ENCODE measurements around the gene GK. TPM values are rescaled to one million over a fixed set of nuclear protein-coding genes. Genes with fewer than 3 reads are reported as not detected.

Gene GK
- total RNA-seq: 12.3 TPM
- long read RNA-seq, partial matches to known transcripts: 1 of 2 reads
- long read RNA-seq, other reads (novel, unspliced or antisense): 1 of 2 reads

GRCh38 chrX:30653415-30654131, at the start of gene GK:
Gene GK (plus strand): TSS chrX:30653423. CDS start chrX:30653538, 115 bp downstream.
- peak; percentile 15 for DNase-seq
- no peaks in the 10 kb centered on the region for H3K9me3 ChIP-seq (replicated peaks)
- TF ChIP-seq, protein P1, sequence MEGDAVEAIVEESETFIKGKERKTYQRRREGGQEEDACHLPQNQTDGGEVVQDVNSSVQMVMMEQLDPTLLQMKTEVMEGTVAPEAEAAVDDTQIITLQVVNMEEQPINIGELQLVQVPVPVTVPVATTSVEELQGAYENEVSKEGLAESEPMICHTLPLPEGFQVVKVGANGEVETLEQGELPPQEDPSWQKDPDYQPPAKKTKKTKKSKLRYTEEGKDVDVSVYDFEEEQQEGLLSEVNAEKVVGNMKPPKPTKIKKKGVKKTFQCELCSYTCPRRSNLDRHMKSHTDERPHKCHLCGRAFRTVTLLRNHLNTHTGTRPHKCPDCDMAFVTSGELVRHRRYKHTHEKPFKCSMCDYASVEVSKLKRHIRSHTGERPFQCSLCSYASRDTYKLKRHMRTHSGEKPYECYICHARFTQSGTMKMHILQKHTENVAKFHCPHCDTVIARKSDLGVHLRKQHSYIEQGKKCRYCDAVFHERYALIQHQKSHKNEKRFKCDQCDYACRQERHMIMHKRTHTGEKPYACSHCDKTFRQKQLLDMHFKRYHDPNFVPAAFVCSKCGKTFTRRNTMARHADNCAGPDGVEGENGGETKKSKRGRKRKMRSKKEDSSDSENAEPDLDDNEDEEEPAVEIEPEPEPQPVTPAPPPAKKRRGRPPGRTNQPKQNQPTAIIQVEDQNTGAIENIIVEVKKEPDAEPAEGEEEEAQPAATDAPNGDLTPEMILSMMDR (IDR thresholded peaks at IDR 0.05; ENCODE audit: borderline replicate concordance): no peak
- H3K27me3 ChIP-seq (ENCODE audit: low read depth): no peaks in the 10 kb centered on the region
- H3K36me3 ChIP-seq: no peaks in the 10 kb centered on the region
- intact Hi-C loops (cut with micrococcal nuclease): no loop called here
- H3K4me3 ChIP-seq: peak within 1 kb of the TSS; percentile 76
- peaks cover 9% of the 10 kb centered on the region for H3K4me1 ChIP-seq
- H3K27ac ChIP-seq (replicated peaks): peak within 1 kb of the TSS; percentile 84

DNA sequence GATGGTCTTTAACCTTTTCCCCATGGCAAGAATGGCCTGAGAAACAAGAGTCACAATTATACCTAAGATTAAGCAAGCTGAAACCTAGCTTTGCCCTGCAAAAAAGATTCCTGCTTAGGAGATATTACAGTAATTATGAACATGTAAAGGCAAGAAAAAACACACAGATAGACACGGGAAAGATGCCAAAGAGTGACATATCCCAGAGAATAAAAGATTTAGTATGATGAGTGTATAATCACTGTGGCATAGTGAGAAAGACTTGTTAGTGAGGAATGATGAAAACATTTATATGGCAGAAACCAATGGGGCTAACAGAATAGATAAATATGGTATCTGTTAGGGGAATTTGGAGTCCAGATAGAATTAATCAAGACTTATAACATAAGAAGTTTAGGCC, 46.1 kb upstream of the GK start:
- Histone ChIP-seq H3K36me3 (no peaks in the 10 kb centered on the region), H3K4me1 (no peaks in the 10 kb centered on the region), H3K27me3 (ENCODE audit: low read depth) (no peaks in the 10 kb centered on the region), H3K4me3 (no peak overlapping the region), H3K9me3 (replicated peaks) (no peaks in the 10 kb centered on the region), H3K27ac (replicated peaks) (no peak overlapping the region)
- no peak for DNase-seq
- TF ChIP-seq, protein P1 (IDR thresholded peaks at IDR 0.05; ENCODE audit: borderline replicate concordance): no peak
- intact Hi-C loops (cut with micrococcal nuclease): no loop called here

DNA sequence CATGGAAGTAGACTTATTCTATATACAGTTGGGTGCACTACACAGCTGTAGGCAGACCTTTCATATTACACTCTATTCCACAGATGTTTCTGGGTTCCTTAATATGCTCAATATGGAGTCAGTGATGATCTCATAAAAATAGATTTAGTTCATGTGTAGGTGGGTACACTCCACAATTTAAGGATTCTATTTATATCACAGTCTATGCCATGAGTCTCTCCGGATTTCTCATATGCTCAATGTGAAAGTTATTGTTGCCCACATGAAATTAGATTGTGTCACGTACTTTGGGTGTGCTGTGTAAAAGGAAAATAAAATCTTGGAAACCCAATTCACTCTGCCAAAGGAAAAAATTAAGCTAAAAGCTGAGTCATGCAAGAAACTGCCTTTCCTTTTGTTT, 43.2 kb upstream of the GK start:
- DNase-seq: no peak
- H3K4me3 ChIP-seq: no peak overlapping the region
- no peak overlapping the region for H3K27ac ChIP-seq (replicated peaks)
- H3K9me3 ChIP-seq (replicated peaks): no peaks in the 10 kb centered on the region
- TF ChIP-seq, protein P1 (IDR thresholded peaks at IDR 0.05; ENCODE audit: borderline replicate concordance): no peak
- H3K4me1 ChIP-seq: no peaks in the 10 kb centered on the region
- H3K36me3 ChIP-seq: no peaks in the 10 kb centered on the region
- intact Hi-C loops (cut with micrococcal nuclease): no loop called here
- H3K27me3 ChIP-seq (ENCODE audit: low read depth): no peaks in the 10 kb centered on the region

- no peak overlapping the region for H3K27ac ChIP-seq (replicated peaks)
- no peaks in the 10 kb centered on the region for H3K4me1 ChIP-seq
- TF ChIP-seq, protein P1 (IDR thresholded peaks at IDR 0.05; ENCODE audit: borderline replicate concordance): no peak
- no peak overlapping the region for H3K4me3 ChIP-seq
- no peaks in the 10 kb centered on the region for H3K36me3 ChIP-seq
- peaks cover 4% of the 10 kb centered on the region for H3K9me3 ChIP-seq (replicated peaks)
- intact Hi-C loops (cut with micrococcal nuclease): no loop called here
- H3K27me3 ChIP-seq (ENCODE audit: low read depth): no peaks in the 10 kb centered on the region
- no peak for DNase-seq
Observed at GRCh38 chrX:30612250-30612655, 41.0 kb upstream of the GK start.

- peaks cover 4% of the 10 kb centered on the region for H3K9me3 ChIP-seq (replicated peaks)
Observed at GRCh38 chrX:30613721-30614120, 39.5 kb upstream of the GK start.

More at GRCh38 chrX:30613721-30614120, 39.5 kb upstream of the GK start:
- H3K36me3 ChIP-seq: no peaks in the 10 kb centered on the region
- no peak overlapping the region for H3K4me3 ChIP-seq
- no peak overlapping the region for H3K27ac ChIP-seq (replicated peaks)
- TF ChIP-seq, protein P1 (IDR thresholded peaks at IDR 0.05; ENCODE audit: borderline replicate concordance): no peak
- no peaks in the 10 kb centered on the region for H3K27me3 ChIP-seq (ENCODE audit: low read depth)
- intact Hi-C loops (cut with micrococcal nuclease): no loop called here
- DNase-seq: no peak
- no peaks in the 10 kb centered on the region for H3K4me1 ChIP-seq
